ENCODE measurements around the gene LRRC28. TPM values are rescaled to one million over a fixed set of nuclear protein-coding genes. Genes with fewer than 3 reads are reported as not detected.

LRRC28 gene
- total RNA-seq, 1 experiment from 2014 or later, result 21.4 TPM

DNA sequence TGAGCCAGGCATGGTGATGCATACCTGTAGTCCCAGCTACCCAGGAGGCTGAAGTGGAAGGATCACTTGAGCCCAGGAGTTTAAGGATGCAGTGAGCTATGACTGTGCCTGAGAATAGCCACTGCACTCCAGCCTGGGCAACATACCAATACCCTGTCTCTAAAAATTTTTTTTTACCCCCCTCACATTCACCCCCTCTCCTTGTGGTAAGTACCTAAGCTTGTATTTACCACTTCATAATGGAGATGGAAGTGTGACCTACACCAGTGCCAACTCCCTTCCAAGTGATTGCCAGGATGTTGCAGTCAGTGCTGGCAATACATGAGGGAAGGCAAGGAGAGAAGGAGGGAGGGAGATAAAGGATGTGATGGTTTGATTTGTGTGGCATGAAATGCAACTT lies 84.2 kb downstream of the LRRC28 start:
- CTCF ChIA-PET, result no interaction called here
- Histone ChIP-seq H3K9me3 (ENCODE audit: control insufficient read depth in 1 of 2, insufficient read depth in 1 of 2, low read depth in 1 of 2, low read length in 2 of 2) (no peaks in the 10 kb centered on the region), H3K9me2 (ENCODE audit: insufficient read depth) (no peaks in the 10 kb centered on the region), H3K36me3 (ENCODE audit: control insufficient read depth in 1 of 2, insufficient read depth in 2 of 2, low read length in 2 of 2) (no peaks in the 10 kb centered on the region), H3K27ac (ENCODE audit: low read depth, low read length) (no peak overlapping the region), H4K20me1 (ENCODE audit: insufficient read depth) (no peaks in the 10 kb centered on the region), H3K79me2 (ENCODE audit: insufficient read depth, low read length) (no peaks in the 10 kb centered on the region), H3K27me3 (ENCODE audit: insufficient read depth, low read length) (no peaks in the 10 kb centered on the region), H3K4me1 (ENCODE audit: control insufficient read depth in 1 of 2, insufficient read depth in 2 of 2, low read length in 2 of 2) (no peaks in the 10 kb centered on the region), H3K9ac (ENCODE audit: low read length) (no peak overlapping the region), H3K4me2 (ENCODE audit: low read length) (no peak overlapping the region), H3K4me3 (replicated peaks in 1 of 2; ENCODE audit: low read depth in 1 of 2, low read length in 2 of 2) (no peak overlapping the region), H2AFZ (ENCODE audit: low read depth, low read length, poor library complexity, severe bottlenecking) (no peak overlapping the region)
- intact Hi-C loops (cut with micrococcal nuclease), result no loop called here
- no TSS peak for BruUV-seq (replicated peaks)
- RAD21 ChIA-PET (ENCODE audit: low non-redundant PET in 1 of 2, low total read pairs in 2 of 2, uncharacterized antibody in 2 of 2, unreplicated experiment in 2 of 2), result no interaction called here
- ATAC-seq (no peak), DNase-seq (ENCODE audit: low read depth, low spot score) (no peak)
- TF ChIP-seq FOSL1 (IDR thresholded peaks at IDR 0.05; ENCODE audit: low read depth) (no peak), JUND (IDR thresholded peaks at IDR 0.05) (no peak), SIN3A (IDR thresholded peaks at IDR 0.05; ENCODE audit: low read depth) (no peak), POLR2A (IDR thresholded peaks at IDR 0.05; ENCODE audit: borderline replicate concordance, extremely low read depth, insufficient read depth, insufficient read length) (no peak), MAX (IDR thresholded peaks at IDR 0.05) (no peak), CTCF (IDR thresholded peaks at IDR 0.05 in 2 of 3, conservative IDR thresholded peaks at IDR 0.05 in 1 of 3; ENCODE audit: borderline replicate concordance in 1 of 3, insufficient read depth in 1 of 3, low read depth in 2 of 3, low read length in 2 of 3) (no peak)
- POLR2A ChIA-PET, result no interaction called here

GRCh38 chr15:99336794-99337193 lies 85.5 kb downstream of the LRRC28 start:
- Histone ChIP-seq H3K4me1 (ENCODE audit: control insufficient read depth in 1 of 2, insufficient read depth in 2 of 2, low read length in 2 of 2) (no peaks in the 10 kb centered on the region), H3K27me3 (ENCODE audit: insufficient read depth, low read length) (no peaks in the 10 kb centered on the region), H3K9me2 (ENCODE audit: insufficient read depth) (no peaks in the 10 kb centered on the region), H3K27ac (ENCODE audit: low read depth, low read length) (no peak overlapping the region), H2AFZ (ENCODE audit: low read depth, low read length, poor library complexity, severe bottlenecking) (no peak overlapping the region), H3K4me2 (ENCODE audit: low read length) (no peak overlapping the region), H4K20me1 (ENCODE audit: insufficient read depth) (no peaks in the 10 kb centered on the region), H3K9ac (ENCODE audit: low read length) (no peak overlapping the region), H3K4me3 (replicated peaks in 1 of 2; ENCODE audit: low read depth in 1 of 2, low read length in 2 of 2) (no peak overlapping the region), H3K36me3 (ENCODE audit: control insufficient read depth in 1 of 2, insufficient read depth in 2 of 2, low read length in 2 of 2) (no peaks in the 10 kb centered on the region), H3K79me2 (ENCODE audit: insufficient read depth, low read length) (no peaks in the 10 kb centered on the region), H3K9me3 (ENCODE audit: control insufficient read depth in 1 of 2, insufficient read depth in 1 of 2, low read depth in 1 of 2, low read length in 2 of 2) (no peaks in the 10 kb centered on the region)
- intact Hi-C loops (cut with micrococcal nuclease), result no loop called here
- ATAC-seq (no peak), DNase-seq (ENCODE audit: low read depth, low spot score) (no peak)
- BruUV-seq (replicated peaks), result no TSS peak
- ChIA-PET RAD21 (ENCODE audit: low non-redundant PET in 1 of 2, low total read pairs in 2 of 2, uncharacterized antibody in 2 of 2, unreplicated experiment in 2 of 2) (no interaction called here), CTCF (no interaction called here), POLR2A (no interaction called here)
- TF ChIP-seq ZNF274 (IDR thresholded peaks at IDR 0.05; ENCODE audit: low read depth, low read length) (no peak), ATF3 (IDR thresholded peaks at IDR 0.05) (no peak), EZH2 (IDR thresholded peaks at IDR 0.05) (no peak), EGR1 (IDR thresholded peaks at IDR 0.05; ENCODE audit: low read depth) (no peak), TCF7L2 (IDR thresholded peaks at IDR 0.05; ENCODE audit: borderline replicate concordance, extremely low read depth, insufficient read depth, insufficient read length) (no peak), ZBTB33 (IDR thresholded peaks at IDR 0.05; ENCODE audit: extremely low read depth, insufficient replicate concordance, low read length) (no peak), ZFX (IDR thresholded peaks at IDR 0.05) (no peak), POLR2A (IDR thresholded peaks at IDR 0.05; ENCODE audit: borderline replicate concordance, extremely low read depth, insufficient read depth, insufficient read length) (no peak), SP1 (IDR thresholded peaks at IDR 0.05; ENCODE audit: low read depth) (no peak), SIN3A (IDR thresholded peaks at IDR 0.05; ENCODE audit: low read depth) (no peak), CBX3 (IDR thresholded peaks at IDR 0.05; ENCODE audit: low read depth) (no peak), JUND (IDR thresholded peaks at IDR 0.05) (no peak), EZH2phosphoT487 (IDR thresholded peaks at IDR 0.05; ENCODE audit: borderline replicate concordance) (no peak), FOSL1 (IDR thresholded peaks at IDR 0.05; ENCODE audit: low read depth) (no peak), CEBPB (IDR thresholded peaks at IDR 0.05; ENCODE audit: low read depth) (no peak)

Measured in HCT116 (cell line).